SK-N-MC (cell line): ENCODE data around the gene ZDBF2.
"Not testable (repeated sequence)": the region's sequence is repeated elsewhere in the genome, so short reads cannot be mapped to it uniquely, and the experiment has no call there.

ENCODE experiments used
- DNase-seq: peaks from one replicate; pipeline ENCODE4 v3.0.0-alpha.2; 2011; ENCODE audit warnings: low read depth, low spot score
- H3K27ac ChIP-seq: fragments of 200-600 bp; sonication (generic); 2 replicates; pipeline ENCODE4 v1.5.1; 2016; ENCODE audit warnings: mixed run types
- H3K36me3 ChIP-seq: fragments of 200-600 bp; sonication (generic); 2 replicates; pipeline ENCODE4 v1.6.1; 2017; ENCODE audit warnings: antibody characterized with exemption, low read length, mixed read lengths; ENCODE audit not compliant: insufficient read depth
- H3K4me3 ChIP-seq: fragments of 200-600 bp; sonication (generic); 2 replicates; pipeline ENCODE4 v1.5.1; 2016
- H3K9ac ChIP-seq: fragments of 200-600 bp; sonication (generic); 2 replicates; pipeline ENCODE4 v1.8.0; 2017; ENCODE audit warnings: mixed run types, mixed read lengths; ENCODE audit not compliant: insufficient read length
- H3K9me3 ChIP-seq: fragments of 200-600 bp; sonication (generic); 2 replicates; pipeline ENCODE4 v1.6.1; 2017; ENCODE audit warnings: low read depth, mild to moderate bottlenecking, antibody characterized with exemption, low read length, moderate library complexity, mixed read lengths
- EZH2 ChIP-seq: fragments of 200-600 bp; sonication (generic); IDR thresholded peaks from one replicate; pipeline ENCODE4 v1.6.1; 2017; ENCODE audit warnings: antibody characterized with exemption
- FOXP2 ChIP-seq: optimal IDR thresholded peaks from 2 replicates; pipeline ENCODE3; 2011; ENCODE audit warnings: mild to moderate bottlenecking, moderate library complexity; ENCODE audit not compliant: insufficient read depth; ENCODE audit errors: extremely low read length, control extremely low read depth
- POLR2AphosphoS5 ChIP-seq: IDR thresholded peaks from 2 replicates; pipeline ENCODE4 v1.6.1; 2012; ENCODE audit warnings: mild to moderate bottlenecking, low read depth, low read length, borderline replicate concordance

Gene ZDBF2

GRCh38 chr2:206274434-206275311 lies at the start of gene ZDBF2:
Gene ZDBF2 (plus strand): TSS chr2:206274663. CDS start chr2:206281850, 7,187 bp downstream.
- H3K27ac ChIP-seq = no peak within 1 kb of the TSS
- no peaks in the 10 kb centered on the region for H3K36me3 ChIP-seq
- peak within 1 kb of the TSS; percentile 81 for H3K9ac ChIP-seq
- no peaks in the 10 kb centered on the region for H3K9me3 ChIP-seq
- DNase-seq = no peak
- TF ChIP-seq FOXP2 = no peak
- TF ChIP-seq POLR2AphosphoS5 = peak; percentile 28; the same call in 1 of the 2 replicates
- H3K4me3 ChIP-seq = peak within 1 kb of the TSS; percentile 96

- DNase-seq = no peak
- Histone ChIP-seq H3K9ac (no peak overlapping the region), H3K36me3 (no peaks in the 10 kb centered on the region), H3K27ac (no peak overlapping the region), H3K4me3 (no peak overlapping the region), H3K9me3 (no peaks in the 10 kb centered on the region; the same call in 1 of the 2 replicates)
- TF ChIP-seq FOXP2 (no peak), EZH2 (no peak), POLR2AphosphoS5 (no peak)
Observed at GRCh38 chr2:206225435-206226232, 48.8 kb upstream of the ZDBF2 start.

GRCh38 chr2:206228636-206229035 lies 45.8 kb upstream of the ZDBF2 start:
- H3K9me3 ChIP-seq, H3K27ac ChIP-seq, H3K36me3 ChIP-seq, DNase-seq, H3K4me3 ChIP-seq, H3K9ac ChIP-seq: not testable (repeated sequence)

GRCh38 chr2:206229642-206230041 lies 44.8 kb upstream of the ZDBF2 start:
- H3K27ac ChIP-seq = peak overlapping the region; percentile 87; the same call in 1 of the 2 replicates
- H3K4me3 ChIP-seq = peak overlapping the region; percentile 31
- no peaks in the 10 kb centered on the region for H3K9me3 ChIP-seq
- no peak overlapping the region for H3K9ac ChIP-seq
- H3K36me3 ChIP-seq = no peaks in the 10 kb centered on the region
- TF ChIP-seq EZH2 (no peak), POLR2AphosphoS5 (no peak), FOXP2 (no peak)
- no peak for DNase-seq

- Histone ChIP-seq H3K4me3 (peak overlapping the region; percentile 31), H3K9ac (no peak overlapping the region), H3K36me3 (no peaks in the 10 kb centered on the region), H3K9me3 (no peaks in the 10 kb centered on the region), H3K27ac (peak overlapping the region; percentile 87)
- DNase-seq = peak; percentile 73
- TF ChIP-seq FOXP2 = no peak
- TF ChIP-seq EZH2 = no peak
- TF ChIP-seq POLR2AphosphoS5 = peak; percentile 64; the same call in 1 of the 2 replicates
Observed at GRCh38 chr2:206230060-206230762, 44.3 kb upstream of the ZDBF2 start.

GRCh38 chr2:206231669-206232286 lies 42.7 kb upstream of the ZDBF2 start:
- no peak for DNase-seq
- Histone ChIP-seq H3K36me3 (no peaks in the 10 kb centered on the region), H3K9me3 (no peaks in the 10 kb centered on the region), H3K27ac (no peak overlapping the region), H3K4me3 (no peak overlapping the region), H3K9ac (no peak overlapping the region)
- TF ChIP-seq EZH2 = no peak
- no peak for TF ChIP-seq POLR2AphosphoS5
- no peak for TF ChIP-seq FOXP2

GRCh38 chr2:206232287-206233035 lies 42.0 kb upstream of the ZDBF2 start:
- no peak overlapping the region for H3K27ac ChIP-seq
- no peaks in the 10 kb centered on the region for H3K9me3 ChIP-seq
- no peak overlapping the region for H3K9ac ChIP-seq
- DNase-seq = no peak
- TF ChIP-seq FOXP2 = no peak
- no peak overlapping the region for H3K4me3 ChIP-seq
- H3K36me3 ChIP-seq = no peaks in the 10 kb centered on the region
